Adrenal gland (tissue), 5 donors: ENCODE results near the gene NFKBIA.
"Not testable (repeated sequence)": the region's sequence is repeated elsewhere in the genome, so short reads cannot be mapped to it uniquely, and the experiment has no call there.

Experiments
- CTCF ChIP-seq, 6 experiments: fragments of 450-650 bp in 4 of 6; fragments of 200-600 bp in 2 of 6; sonication (generic) in 1 of 6; IDR thresholded peaks; 1 replicate in 5 of 6; 2 replicates in 1 of 6; pipeline versions ENCODE4 v1.5.1 to v1.8.0; 2016 to 2021; ENCODE audit warnings: antibody characterized with exemption in 6 of 6, mild to moderate bottlenecking in 2 of 6, moderate library complexity in 1 of 6
- POLR2A ChIP-seq, 2 donors: fragments of 450-650 bp; IDR thresholded peaks; one replicate each; pipeline ENCODE4 v1.6.1; 2017; ENCODE audit warnings: antibody characterized with exemption in 2 of 2, mild to moderate bottlenecking in 2 of 2, moderate library complexity in 1 of 2
- donor health status: DM: no; HTN: no; CAD: no.

DNA sequence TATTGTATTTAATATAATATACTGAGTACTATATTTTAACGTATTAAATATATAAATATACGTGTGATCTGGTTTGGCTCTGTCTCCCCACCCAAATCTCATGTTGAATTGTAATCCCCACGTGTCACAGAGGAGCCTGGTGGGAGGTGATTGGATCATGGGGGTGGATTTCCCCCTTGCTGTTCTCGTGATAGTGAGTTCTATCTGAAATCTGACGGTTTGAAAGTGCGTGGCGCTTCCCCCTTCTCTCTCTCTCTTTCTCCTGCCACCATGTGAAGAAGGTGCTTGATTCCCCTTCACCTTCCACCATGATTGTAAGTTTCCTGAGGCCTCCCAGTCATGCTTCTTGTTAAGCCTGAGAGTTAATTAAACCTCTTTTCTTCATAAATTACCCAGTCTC lies 44.9 kb downstream of the NFKBIA start:
- TF ChIP-seq CTCF, POLR2A (IDR thresholded peaks at IDR 0.05): not testable (repeated sequence)
